ENCODE results near the gene PLCXD3.

DNA sequence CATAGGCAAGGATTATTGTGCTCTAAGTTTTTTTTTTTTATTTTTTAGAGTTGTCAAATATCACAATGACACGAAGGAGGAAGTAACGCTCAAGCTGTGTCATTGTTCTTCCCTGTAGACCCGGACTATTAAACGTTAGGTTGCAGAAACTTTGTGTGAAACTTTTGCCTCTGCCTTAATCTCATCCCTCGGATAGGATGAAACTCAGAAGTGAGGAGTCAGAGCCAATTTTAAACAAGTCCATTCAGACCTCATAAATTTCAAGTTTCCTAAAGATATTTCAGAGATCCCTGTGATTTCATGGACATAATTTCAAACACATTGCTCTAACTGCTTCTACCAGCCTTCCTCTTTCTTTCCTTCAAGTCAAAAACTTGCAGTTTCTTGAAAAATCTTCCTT is 198.3 kb downstream of the PLCXD3 start:
- no peak for TF ChIP-seq ZBTB7A (tag by site-specific recombination; IDR thresholded peaks at IDR 0.05; ENCODE audit: low read depth)
- TF ChIP-seq, protein P1, sequence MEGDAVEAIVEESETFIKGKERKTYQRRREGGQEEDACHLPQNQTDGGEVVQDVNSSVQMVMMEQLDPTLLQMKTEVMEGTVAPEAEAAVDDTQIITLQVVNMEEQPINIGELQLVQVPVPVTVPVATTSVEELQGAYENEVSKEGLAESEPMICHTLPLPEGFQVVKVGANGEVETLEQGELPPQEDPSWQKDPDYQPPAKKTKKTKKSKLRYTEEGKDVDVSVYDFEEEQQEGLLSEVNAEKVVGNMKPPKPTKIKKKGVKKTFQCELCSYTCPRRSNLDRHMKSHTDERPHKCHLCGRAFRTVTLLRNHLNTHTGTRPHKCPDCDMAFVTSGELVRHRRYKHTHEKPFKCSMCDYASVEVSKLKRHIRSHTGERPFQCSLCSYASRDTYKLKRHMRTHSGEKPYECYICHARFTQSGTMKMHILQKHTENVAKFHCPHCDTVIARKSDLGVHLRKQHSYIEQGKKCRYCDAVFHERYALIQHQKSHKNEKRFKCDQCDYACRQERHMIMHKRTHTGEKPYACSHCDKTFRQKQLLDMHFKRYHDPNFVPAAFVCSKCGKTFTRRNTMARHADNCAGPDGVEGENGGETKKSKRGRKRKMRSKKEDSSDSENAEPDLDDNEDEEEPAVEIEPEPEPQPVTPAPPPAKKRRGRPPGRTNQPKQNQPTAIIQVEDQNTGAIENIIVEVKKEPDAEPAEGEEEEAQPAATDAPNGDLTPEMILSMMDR (tag by site-specific recombination; IDR thresholded peaks at IDR 0.05), result no peak
- no peak for TF ChIP-seq SALL2 (tag by site-specific recombination; IDR thresholded peaks at IDR 0.05; ENCODE audit: borderline replicate concordance)
- no peak for TF ChIP-seq ZNF23 (tag by site-specific recombination; IDR thresholded peaks at IDR 0.05; ENCODE audit: borderline replicate concordance)
- no peak for TF ChIP-seq ZNF311 (tag by site-specific recombination; IDR thresholded peaks at IDR 0.05; ENCODE audit: borderline replicate concordance)
- TF ChIP-seq TCF7L2 (IDR thresholded peaks at IDR 0.05; ENCODE audit: borderline replicate concordance, low read depth, low read length), result no peak
- TF ChIP-seq ZFP37 (tag by site-specific recombination; IDR thresholded peaks at IDR 0.05), result no peak
- no peak for TF ChIP-seq MYNN (tag by site-specific recombination; IDR thresholded peaks at IDR 0.05; ENCODE audit: borderline replicate concordance)

All from HEK293 (cell line).